ENCODE data around the gene GNPTAB. TPM values are rescaled to one million over a fixed set of nuclear protein-coding genes. Genes with fewer than 3 reads are reported as not detected.
A peak's percentile ranks its signal among the peaks of the same experiment; 100 is the strongest.

Gene GNPTAB
- total RNA-seq, 2 donors from 2014 or later, result 15.5 to 27.2 TPM

DNA sequence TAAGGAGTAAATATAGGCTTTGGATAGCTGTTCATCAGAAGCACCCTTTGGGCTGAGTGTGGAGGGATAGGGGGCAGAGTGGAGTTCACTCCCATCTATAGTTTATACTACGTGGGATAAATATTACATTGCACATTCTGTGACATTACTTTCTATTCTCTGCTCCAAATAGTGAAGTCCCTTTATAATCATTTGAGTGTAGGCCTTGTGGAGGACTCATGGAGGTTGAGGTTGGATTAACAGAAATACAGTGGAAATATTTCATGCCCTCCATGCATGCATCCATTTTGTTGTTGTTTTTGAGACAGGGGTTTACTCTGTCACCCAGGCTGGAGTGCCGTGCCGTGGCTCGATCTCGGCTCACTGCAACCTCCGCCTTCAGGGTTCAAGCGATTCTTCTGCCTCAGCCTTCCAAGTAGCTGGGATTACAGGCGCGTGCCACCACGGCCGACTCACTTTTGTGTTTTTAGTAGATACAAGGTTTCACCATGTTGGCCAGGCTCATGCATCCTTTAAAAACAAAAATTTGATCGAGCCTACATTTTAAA, 131.9 kb downstream of the GNPTAB start:
- no peaks in the 10 kb centered on the region for H3K27me3 ChIP-seq
- no peak for ATAC-seq
- peak overlapping the region in 1 of 2 donors; percentile 81 for H3K4me3 ChIP-seq
- intact Hi-C loops (cut with DNase I), result no loop called here
- H3K9me3 ChIP-seq, result no peaks in the 10 kb centered on the region
- TF ChIP-seq, protein P1, sequence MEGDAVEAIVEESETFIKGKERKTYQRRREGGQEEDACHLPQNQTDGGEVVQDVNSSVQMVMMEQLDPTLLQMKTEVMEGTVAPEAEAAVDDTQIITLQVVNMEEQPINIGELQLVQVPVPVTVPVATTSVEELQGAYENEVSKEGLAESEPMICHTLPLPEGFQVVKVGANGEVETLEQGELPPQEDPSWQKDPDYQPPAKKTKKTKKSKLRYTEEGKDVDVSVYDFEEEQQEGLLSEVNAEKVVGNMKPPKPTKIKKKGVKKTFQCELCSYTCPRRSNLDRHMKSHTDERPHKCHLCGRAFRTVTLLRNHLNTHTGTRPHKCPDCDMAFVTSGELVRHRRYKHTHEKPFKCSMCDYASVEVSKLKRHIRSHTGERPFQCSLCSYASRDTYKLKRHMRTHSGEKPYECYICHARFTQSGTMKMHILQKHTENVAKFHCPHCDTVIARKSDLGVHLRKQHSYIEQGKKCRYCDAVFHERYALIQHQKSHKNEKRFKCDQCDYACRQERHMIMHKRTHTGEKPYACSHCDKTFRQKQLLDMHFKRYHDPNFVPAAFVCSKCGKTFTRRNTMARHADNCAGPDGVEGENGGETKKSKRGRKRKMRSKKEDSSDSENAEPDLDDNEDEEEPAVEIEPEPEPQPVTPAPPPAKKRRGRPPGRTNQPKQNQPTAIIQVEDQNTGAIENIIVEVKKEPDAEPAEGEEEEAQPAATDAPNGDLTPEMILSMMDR (IDR thresholded peaks at IDR 0.05), result no peak
- TF ChIP-seq POLR2A (IDR thresholded peaks at IDR 0.05), result no peak
- H3K36me3 ChIP-seq (replicated peaks in 1 of 2; ENCODE audit: insufficient read depth in 1 of 2, low read depth in 2 of 2), result no peaks in the 10 kb centered on the region
- peaks cover 40% of the 10 kb centered on the region for H3K4me1 ChIP-seq
- peak overlapping the region in 3 of 4 donors; percentile 88 to 93 (median 92) for H3K27ac ChIP-seq
- peak in 1 of 4 donors; percentile 13 for DNase-seq
- 65 to 86% methylated on average over 12 of the region's 12 CpGs for whole genome bisulfite sequencing, 2 donors

DNA sequence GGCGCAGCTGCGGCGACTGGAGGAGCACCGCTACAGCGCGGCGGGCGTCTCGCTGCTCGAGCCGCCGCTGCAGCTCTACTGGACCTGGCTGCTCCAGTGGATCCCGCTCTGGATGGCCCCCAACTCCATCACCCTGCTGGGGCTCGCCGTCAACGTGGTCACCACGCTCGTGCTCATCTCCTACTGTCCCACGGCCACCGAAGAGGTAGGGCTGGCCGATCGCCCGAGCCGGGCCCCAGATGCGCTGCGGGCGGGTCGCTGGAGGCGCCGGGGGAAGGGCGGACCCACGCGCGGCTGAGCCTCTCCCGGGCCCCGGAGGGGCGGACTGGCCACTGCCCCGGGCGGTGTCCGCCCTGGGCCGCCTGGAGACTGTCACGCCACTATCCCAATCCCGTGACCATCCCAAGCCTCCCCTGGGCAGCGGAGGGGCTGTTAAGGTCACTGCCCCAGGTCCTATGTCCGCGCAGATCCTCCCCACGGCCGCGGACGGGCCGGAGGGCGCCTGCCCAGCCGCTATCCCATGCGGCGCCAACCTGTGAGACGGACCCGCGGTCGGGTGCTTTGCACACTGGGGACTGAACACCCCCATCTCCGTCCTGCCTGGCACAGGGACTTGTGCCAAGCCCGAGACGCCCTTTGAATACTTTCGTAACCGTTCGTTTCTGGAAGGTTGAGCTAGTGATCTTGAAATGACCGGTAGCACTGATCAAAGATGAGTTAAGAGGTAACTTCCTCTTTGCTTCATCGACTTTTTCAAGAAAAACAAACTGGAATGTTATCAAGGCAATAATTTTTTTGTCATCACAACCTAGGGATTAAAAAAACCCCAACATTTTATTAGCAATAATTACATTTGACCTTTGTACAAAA, 132.6 kb downstream of the GNPTAB start:
- H3K4me1 ChIP-seq, result peaks cover 40% of the 10 kb centered on the region
- TF ChIP-seq, protein P1 (IDR thresholded peaks at IDR 0.05), result no peak
- peak in 2 of 3 donors; percentile 57 for TF ChIP-seq POLR2A (IDR thresholded peaks at IDR 0.05)
- WGBS, 2 donors, result 1% methylated on average over 35 to 66 of the region's 67 CpGs

DNA sequence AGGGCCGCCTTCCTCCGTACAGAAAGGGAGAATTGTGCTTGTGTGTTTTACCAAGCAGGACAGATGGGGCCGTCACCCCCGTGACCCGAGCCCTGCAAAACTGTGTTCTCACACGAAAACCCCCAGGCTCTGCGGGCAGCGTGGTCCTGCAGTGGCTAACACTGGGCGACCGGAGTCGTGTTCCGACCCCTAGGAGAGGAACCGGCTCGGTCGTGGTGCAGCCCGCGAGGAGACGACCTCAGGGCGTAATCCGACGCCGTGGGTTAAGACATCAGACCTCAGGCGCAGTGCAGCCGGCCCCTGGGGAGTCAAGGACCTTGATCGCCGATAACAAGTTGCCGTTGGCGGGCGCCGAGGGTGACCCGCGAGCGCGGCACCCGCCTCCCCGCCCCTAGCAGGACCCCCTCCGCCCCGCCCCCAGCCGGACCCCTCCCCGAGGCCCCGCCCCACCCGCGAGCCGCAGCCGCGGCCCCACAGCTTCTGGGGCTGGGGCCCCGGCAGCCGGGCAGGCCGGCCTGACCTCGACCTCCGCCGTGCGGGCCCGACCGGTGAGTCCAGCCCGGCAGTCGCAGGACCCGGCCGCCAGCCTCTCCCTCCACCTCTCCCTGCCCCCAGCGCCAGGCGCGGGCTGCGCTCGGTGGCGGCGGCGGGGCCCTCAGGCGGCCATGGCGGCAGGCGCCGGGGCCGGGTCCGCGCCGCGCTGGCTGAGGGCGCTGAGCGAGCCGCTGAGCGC, 133.4 kb downstream of the GNPTAB start, which contains the start of gene CHPT1:
Gene CHPT1, plus strand, starts transcription at position 444 of the 733 bp plus-strand sequence. Its CDS starts 222 bp downstream, at position 666.
- H3K9me3 ChIP-seq, result no peaks in the 10 kb centered on the region
- TF ChIP-seq, protein P1 (IDR thresholded peaks at IDR 0.05), result peak in 2 of 7 experiments; percentile 5 to 16
- TF ChIP-seq POLR2A (IDR thresholded peaks at IDR 0.05), result peak; percentile 32 to 60 (median 59)
- intact Hi-C loops (cut with DNase I), result no loop called here
- H3K27ac ChIP-seq, result peak within 1 kb of the TSS; percentile 81 to 93 (median 90)
- WGBS, 2 donors, result 0 to 1% methylated on average over 5 to 67 of the region's 80 CpGs
- ATAC-seq (peak; percentile 77), DNase-seq (peak; percentile 76 to 87 (median 85))
- H3K36me3 ChIP-seq (replicated peaks in 1 of 2; ENCODE audit: insufficient read depth in 1 of 2, low read depth in 2 of 2), result no peaks in the 10 kb centered on the region
- H3K4me3 ChIP-seq, result peak within 1 kb of the TSS; percentile 78 to 81
- H3K27me3 ChIP-seq, result no peaks in the 10 kb centered on the region
- peaks cover 35% of the 10 kb centered on the region for H3K4me1 ChIP-seq

More for the DNA sequence above, 132.6 kb downstream of the GNPTAB start:
- H3K9me3 ChIP-seq, result no peaks in the 10 kb centered on the region
- DNase-seq (peak; percentile 52 to 71 (median 59)), ATAC-seq (peak; percentile 43)
- no peaks in the 10 kb centered on the region for H3K36me3 ChIP-seq (replicated peaks in 1 of 2; ENCODE audit: insufficient read depth in 1 of 2, low read depth in 2 of 2)
- H3K27me3 ChIP-seq, result no peaks in the 10 kb centered on the region
- intact Hi-C loops (cut with DNase I), result no loop called here
- peak overlapping the region; percentile 81 to 93 (median 90) for H3K27ac ChIP-seq
- H3K4me3 ChIP-seq, result peak overlapping the region; percentile 78 to 81

DNA sequence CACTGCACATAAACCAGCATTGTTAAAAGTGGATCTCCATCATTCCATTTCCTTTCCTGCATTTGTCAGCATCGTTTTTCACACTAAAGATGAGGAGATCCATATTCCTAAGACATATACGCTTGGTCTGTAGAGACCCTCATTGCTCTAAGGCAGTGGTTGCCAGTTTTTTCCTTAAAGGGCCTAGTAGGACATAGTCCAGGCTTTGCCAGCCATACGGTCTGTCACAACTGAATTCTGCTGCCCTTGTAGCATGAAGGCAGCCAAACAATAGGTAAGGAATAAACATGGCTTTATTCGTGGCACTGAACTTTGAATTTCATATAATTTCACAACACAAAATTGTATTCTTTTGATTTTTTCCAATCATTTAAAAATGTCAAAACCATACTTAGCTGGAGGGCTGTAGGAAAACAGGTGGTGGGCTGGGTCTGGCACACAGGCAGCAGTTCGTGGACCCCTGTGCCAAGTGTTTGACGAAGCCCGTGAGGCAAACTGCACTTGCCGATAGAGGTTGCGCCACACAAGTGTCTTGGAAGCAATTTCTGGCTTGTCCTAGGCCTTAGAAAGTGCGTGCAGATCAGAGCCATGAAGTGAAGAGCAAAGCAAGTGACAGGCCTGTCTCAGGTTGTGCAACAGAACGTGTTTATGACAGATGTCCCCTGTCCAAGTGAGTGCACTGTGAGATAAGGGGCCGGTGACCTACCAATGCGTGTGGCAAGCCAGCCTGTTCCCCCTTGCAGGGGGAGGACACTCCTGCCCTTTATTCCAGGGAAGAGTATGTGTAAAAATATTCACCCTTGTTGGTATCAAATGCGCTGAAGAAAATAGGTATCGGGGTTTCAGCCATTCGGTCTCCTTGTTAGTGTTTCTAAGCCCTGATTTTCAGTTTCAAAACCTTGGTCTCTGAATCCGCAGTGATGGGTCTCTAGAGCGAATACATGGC, 134.2 kb downstream of the GNPTAB start:
- H3K4me1 ChIP-seq, result peaks cover 28% of the 10 kb centered on the region
- DNase-seq, result peak; percentile 35 to 53 (median 52)
- intact Hi-C loops (cut with DNase I), result no loop called here
- no peak for TF ChIP-seq POLR2A (IDR thresholded peaks at IDR 0.05)
- TF ChIP-seq, protein P1 (IDR thresholded peaks at IDR 0.05), result no peak
- peak; percentile 22 for ATAC-seq
- H3K36me3 ChIP-seq (replicated peaks in 1 of 2; ENCODE audit: insufficient read depth in 1 of 2, low read depth in 2 of 2), result no peaks in the 10 kb centered on the region
- H3K27ac ChIP-seq, result peak overlapping the region; percentile 81 to 93 (median 90)
- H3K4me3 ChIP-seq, result peak overlapping the region; percentile 9 to 81
- H3K27me3 ChIP-seq, result no peaks in the 10 kb centered on the region
- 17 to 27% methylated on average over 18 of the region's 18 CpGs for WGBS, 2 donors
- no peaks in the 10 kb centered on the region for H3K9me3 ChIP-seq
